Activated naive CD8-positive, alpha-beta T cell (primary cell): ENCODE measurements around the gene RECK.

Experiments used
- H3K27ac Mint-ChIP-seq: one replicate; pipeline ENCODE4 v1.8.0; 2021; ENCODE audit warnings: mixed read lengths
- H3K27me3 Mint-ChIP-seq: one replicate; pipeline ENCODE4 v1.8.0; 2021; ENCODE audit warnings: mixed read lengths
- H3K36me3 Mint-ChIP-seq: one replicate; pipeline ENCODE4 v1.8.0; 2021; ENCODE audit warnings: mixed read lengths
- H3K4me1 Mint-ChIP-seq: one replicate; pipeline ENCODE4 v1.8.0; 2021; ENCODE audit warnings: low read depth, mixed read lengths
- H3K4me3 Mint-ChIP-seq: one replicate; pipeline ENCODE4 v1.8.0; 2021; ENCODE audit warnings: mild to moderate bottlenecking, mixed read lengths
- H3K9me3 Mint-ChIP-seq: one replicate; pipeline ENCODE4 v1.8.0; 2021; ENCODE audit warnings: low read depth, mixed read lengths

Gene RECK

GRCh38 chr9:36142510-36143244, 106.0 kb downstream of the RECK start:
- Mint-ChIP-seq H3K9me3 (peaks cover 13% of the 10 kb centered on the region), H3K36me3 (peaks cover 18% of the 10 kb centered on the region)

GRCh38 chr9:36143245-36143641, 106.5 kb downstream of the RECK start:
- no peaks in the 10 kb centered on the region for H3K27me3 Mint-ChIP-seq
- peak overlapping the region; percentile 75 for H3K4me3 Mint-ChIP-seq

More at GRCh38 chr9:36142510-36143244, 106.0 kb downstream of the RECK start:
- peaks cover 96% of the 10 kb centered on the region for H3K4me1 Mint-ChIP-seq
- H3K27me3 Mint-ChIP-seq, result no peaks in the 10 kb centered on the region
- peak overlapping the region; percentile 92 for H3K27ac Mint-ChIP-seq
- peak overlapping the region; percentile 75 for H3K4me3 Mint-ChIP-seq

GRCh38 chr9:36144309-36145232, 107.9 kb downstream of the RECK start:
- peaks cover 93% of the 10 kb centered on the region for H3K4me1 Mint-ChIP-seq
- H3K4me3 Mint-ChIP-seq, result peak overlapping the region; percentile 75
- H3K27ac Mint-ChIP-seq, result peak overlapping the region; percentile 92
- H3K9me3 Mint-ChIP-seq, result peaks cover 13% of the 10 kb centered on the region
- H3K36me3 Mint-ChIP-seq, result peaks cover 18% of the 10 kb centered on the region
- no peaks in the 10 kb centered on the region for H3K27me3 Mint-ChIP-seq

More at GRCh38 chr9:36143245-36143641, 106.5 kb downstream of the RECK start:
- peaks cover 18% of the 10 kb centered on the region for H3K36me3 Mint-ChIP-seq
- peaks cover 13% of the 10 kb centered on the region for H3K9me3 Mint-ChIP-seq
- H3K4me1 Mint-ChIP-seq, result peaks cover 96% of the 10 kb centered on the region
- peak overlapping the region; percentile 92 for H3K27ac Mint-ChIP-seq

GRCh38 chr9:36145970-36146369, 109.3 kb downstream of the RECK start:
- Mint-ChIP-seq H3K27me3 (no peaks in the 10 kb centered on the region), H3K4me3 (peak overlapping the region; percentile 35), H3K4me1 (peaks cover 93% of the 10 kb centered on the region), H3K36me3 (peaks cover 18% of the 10 kb centered on the region), H3K27ac (peak overlapping the region; percentile 35), H3K9me3 (peaks cover 13% of the 10 kb centered on the region)

GRCh38 chr9:36146651-36147050, 109.9 kb downstream of the RECK start:
- Mint-ChIP-seq H3K4me1 (peaks cover 94% of the 10 kb centered on the region), H3K4me3 (no peak overlapping the region), H3K36me3 (peaks cover 18% of the 10 kb centered on the region), H3K9me3 (peaks cover 13% of the 10 kb centered on the region), H3K27me3 (no peaks in the 10 kb centered on the region), H3K27ac (peak overlapping the region; percentile 68)

GRCh38 chr9:36147441-36148175, 110.9 kb downstream of the RECK start:
- Mint-ChIP-seq H3K4me3 (peak overlapping the region; percentile 35), H3K36me3 (peaks cover 18% of the 10 kb centered on the region)

GRCh38 chr9:36148311-36149051, 111.8 kb downstream of the RECK start:
- Mint-ChIP-seq H3K9me3 (peaks cover 13% of the 10 kb centered on the region), H3K4me1 (peaks cover 91% of the 10 kb centered on the region), H3K4me3 (peak overlapping the region; percentile 13), H3K27ac (no peak overlapping the region), H3K36me3 (peaks cover 18% of the 10 kb centered on the region), H3K27me3 (no peaks in the 10 kb centered on the region)

More at GRCh38 chr9:36147441-36148175, 110.9 kb downstream of the RECK start:
- Mint-ChIP-seq H3K4me1 (peaks cover 92% of the 10 kb centered on the region), H3K27me3 (no peaks in the 10 kb centered on the region), H3K9me3 (peaks cover 13% of the 10 kb centered on the region), H3K27ac (peak overlapping the region; percentile 68)

GRCh38 chr9:36149197-36149596, 112.5 kb downstream of the RECK start:
- no peak overlapping the region for H3K4me3 Mint-ChIP-seq

GRCh38 chr9:36150574-36151315, 114.0 kb downstream of the RECK start:
- H3K27ac Mint-ChIP-seq, result peak overlapping the region; percentile 97
- peaks cover 7% of the 10 kb centered on the region for H3K9me3 Mint-ChIP-seq
- H3K4me3 Mint-ChIP-seq, result peak overlapping the region; percentile 65
- H3K36me3 Mint-ChIP-seq, result peaks cover 17% of the 10 kb centered on the region
- peaks cover 81% of the 10 kb centered on the region for H3K4me1 Mint-ChIP-seq
- H3K27me3 Mint-ChIP-seq, result no peaks in the 10 kb centered on the region

More at GRCh38 chr9:36149197-36149596, 112.5 kb downstream of the RECK start:
- H3K4me1 Mint-ChIP-seq, result peaks cover 90% of the 10 kb centered on the region
- peaks cover 20% of the 10 kb centered on the region for H3K36me3 Mint-ChIP-seq
- peaks cover 13% of the 10 kb centered on the region for H3K9me3 Mint-ChIP-seq
- no peak overlapping the region for H3K27ac Mint-ChIP-seq
- no peaks in the 10 kb centered on the region for H3K27me3 Mint-ChIP-seq

GRCh38 chr9:36151316-36152210, 114.8 kb downstream of the RECK start:
- Mint-ChIP-seq H3K4me1 (peaks cover 73% of the 10 kb centered on the region), H3K9me3 (no peaks in the 10 kb centered on the region), H3K36me3 (peaks cover 12% of the 10 kb centered on the region), H3K4me3 (peak overlapping the region; percentile 74), H3K27me3 (no peaks in the 10 kb centered on the region), H3K27ac (peak overlapping the region; percentile 97)

GRCh38 chr9:36152741-36153438, 116.2 kb downstream of the RECK start:
- H3K27me3 Mint-ChIP-seq, result no peaks in the 10 kb centered on the region
- no peaks in the 10 kb centered on the region for H3K9me3 Mint-ChIP-seq
- peaks cover 8% of the 10 kb centered on the region for H3K36me3 Mint-ChIP-seq
- H3K27ac Mint-ChIP-seq, result peak overlapping the region; percentile 97
- peaks cover 63% of the 10 kb centered on the region for H3K4me1 Mint-ChIP-seq
- peak overlapping the region; percentile 23 for H3K4me3 Mint-ChIP-seq

- no peaks in the 10 kb centered on the region for H3K27me3 Mint-ChIP-seq
- no peaks in the 10 kb centered on the region for H3K9me3 Mint-ChIP-seq
- H3K4me3 Mint-ChIP-seq, result no peak overlapping the region
- peaks cover 12% of the 10 kb centered on the region for H3K36me3 Mint-ChIP-seq
- H3K27ac Mint-ChIP-seq, result peak overlapping the region; percentile 43
- H3K4me1 Mint-ChIP-seq, result peaks cover 54% of the 10 kb centered on the region
Measured at GRCh38 chr9:36153746-36154145, 117.0 kb downstream of the RECK start.
